ENCODE results near the gene S100A12. TPM values are rescaled to one million over a fixed set of nuclear protein-coding genes. Genes with fewer than 3 reads are reported as not detected.
"Not testable (repeated sequence)": the region's sequence is repeated elsewhere in the genome, so short reads cannot be mapped to it uniquely, and the experiment has no call there.

Gene S100A12
- total RNA-seq, 1 experiment from 2014 or later = not detected

- H3K23me2 ChIP-seq (ENCODE audit: insufficient read length, low read depth, low read length, poor library complexity, severe bottlenecking) = no peaks in the 10 kb centered on the region
- no peaks in the 10 kb centered on the region for H3K4me1 Mint-ChIP-seq
- no peak within 1 kb of the TSS for H3K14ac ChIP-seq (ENCODE audit: insufficient read depth, low read length)
- peaks cover 16% of the 10 kb centered on the region for H3K27me3 Mint-ChIP-seq (ENCODE audit: low read depth)
- no peak within 1 kb of the TSS for H3K23ac ChIP-seq (ENCODE audit: insufficient read length, low read depth, low read length)
- no peak within 1 kb of the TSS for H2BK20ac ChIP-seq (ENCODE audit: low read depth, low read length, poor library complexity, severe bottlenecking)
- no peak for DNase-seq
- H3T11ph ChIP-seq (ENCODE audit: low read length) = no peak within 1 kb of the TSS
- no peaks in the 10 kb centered on the region for H3K79me1 ChIP-seq (ENCODE audit: insufficient read depth, low read depth, low read length, poor library complexity, severe bottlenecking)
- no CpG with 5 or more reads among the region's 6 CpGs for whole genome bisulfite sequencing (ENCODE audit: extremely low coverage, insufficient read length, low lambda C conversion rate)
- no peak within 1 kb of the TSS for H2BK15ac ChIP-seq (ENCODE audit: low read depth, low read length)
- H4K20me1 ChIP-seq (ENCODE audit: control insufficient read depth, insufficient read depth, insufficient read length) = no peaks in the 10 kb centered on the region
- no peak within 1 kb of the TSS for H3K4ac ChIP-seq (ENCODE audit: low read depth, low read length)
- H3K56ac ChIP-seq (ENCODE audit: insufficient read length, low read depth, low read length) = no peak within 1 kb of the TSS
- H4K8ac ChIP-seq (replicated peaks; ENCODE audit: insufficient read length, low read depth, low read length) = no peak within 1 kb of the TSS
- no peak within 1 kb of the TSS for H3K27ac Mint-ChIP-seq
- no peaks in the 10 kb centered on the region for H3K27me3 ChIP-seq (ENCODE audit: insufficient read depth, low read length)
- no peak within 1 kb of the TSS for H3K18ac ChIP-seq (ENCODE audit: insufficient read length, low read depth, low read length)
- H3K36me3 Mint-ChIP-seq (ENCODE audit: insufficient read depth in 1 of 3, low read depth in 3 of 3) = no peaks in the 10 kb centered on the region
- H4K5ac ChIP-seq (ENCODE audit: insufficient read length, low read depth, low read length) = no peak within 1 kb of the TSS
- no peak for TF ChIP-seq CTCF (conservative IDR thresholded peaks at IDR 0.05)
- no peak within 1 kb of the TSS for H4K91ac ChIP-seq (ENCODE audit: insufficient read length, low read depth, low read length)
- H3K4me1 ChIP-seq (ENCODE audit: insufficient read depth, low read length) = no peaks in the 10 kb centered on the region
- H3K9ac ChIP-seq (ENCODE audit: extremely low read depth, insufficient read length, low read length) = no peak within 1 kb of the TSS
- no peak within 1 kb of the TSS for H2AFZ ChIP-seq (ENCODE audit: low read length)
- no peak within 1 kb of the TSS for H3K27ac ChIP-seq (ENCODE audit: insufficient read length, low read depth, low read length)
- no peak within 1 kb of the TSS for H3K4me2 ChIP-seq (ENCODE audit: insufficient read depth, insufficient read length, low read length)
- H2BK5ac ChIP-seq (ENCODE audit: insufficient read length, low read length) = no peak within 1 kb of the TSS
- H3K9me3 Mint-ChIP-seq = peaks cover 5 to 10% of the 10 kb centered on the region in 2 experiments; a peak in 2 of 5 replicates
- no peaks in the 10 kb centered on the region for H3K9me3 ChIP-seq (ENCODE audit: control insufficient read depth, low read depth, low read length)
- no peak within 1 kb of the TSS for H2BK12ac ChIP-seq (ENCODE audit: insufficient read length, low read depth, low read length)
- H3K4me3 Mint-ChIP-seq = no peak within 1 kb of the TSS; a peak in 1 of 5 replicates
- H3K79me2 ChIP-seq (ENCODE audit: insufficient read depth, low read length) = no peaks in the 10 kb centered on the region
- no peak within 1 kb of the TSS for H2BK120ac ChIP-seq (ENCODE audit: low read depth, low read length, poor library complexity, severe bottlenecking)
- no peak within 1 kb of the TSS for H2AK5ac ChIP-seq (ENCODE audit: insufficient read length, low read length)
Observed at GRCh38 chr1:153415850-153416570, 40.6 kb upstream of the S100A12 start, which contains the start of gene S100A7A. S100A7A (plus strand) TSS chr1:153416520; CDS start chr1:153418083, 1,563 bp downstream.

GRCh38 chr1:153413961-153414360 lies 38.5 kb upstream of the S100A12 start:
- H3K56ac ChIP-seq (ENCODE audit: insufficient read length, low read depth, low read length); H3K4me3 Mint-ChIP-seq; H3K9me3 ChIP-seq (ENCODE audit: control insufficient read depth, low read depth, low read length); H3K23me2 ChIP-seq (ENCODE audit: insufficient read length, low read depth, low read length, poor library complexity, severe bottlenecking); H3T11ph ChIP-seq (ENCODE audit: low read length); H3K27ac Mint-ChIP-seq; H3K9ac ChIP-seq (ENCODE audit: extremely low read depth, insufficient read length, low read length); H3K23ac ChIP-seq (ENCODE audit: insufficient read length, low read depth, low read length); H3K36me3 Mint-ChIP-seq (ENCODE audit: insufficient read depth in 1 of 3, low read depth in 3 of 3); H3K79me1 ChIP-seq (ENCODE audit: insufficient read depth, low read depth, low read length, poor library complexity, severe bottlenecking); H3K4ac ChIP-seq (ENCODE audit: low read depth, low read length); H3K4me1 ChIP-seq (ENCODE audit: insufficient read depth, low read length); H4K91ac ChIP-seq (ENCODE audit: insufficient read length, low read depth, low read length); H2AFZ ChIP-seq (ENCODE audit: low read length); H3K79me2 ChIP-seq (ENCODE audit: insufficient read depth, low read length); H3K9me3 Mint-ChIP-seq; H3K18ac ChIP-seq (ENCODE audit: insufficient read length, low read depth, low read length); H2AK5ac ChIP-seq (ENCODE audit: insufficient read length, low read length); H3K27ac ChIP-seq (ENCODE audit: insufficient read length, low read depth, low read length); H2BK120ac ChIP-seq (ENCODE audit: low read depth, low read length, poor library complexity, severe bottlenecking); H4K8ac ChIP-seq (replicated peaks; ENCODE audit: insufficient read length, low read depth, low read length); H2BK15ac ChIP-seq (ENCODE audit: low read depth, low read length); H2BK20ac ChIP-seq (ENCODE audit: low read depth, low read length, poor library complexity, severe bottlenecking); H4K20me1 ChIP-seq (ENCODE audit: control insufficient read depth, insufficient read depth, insufficient read length); H4K5ac ChIP-seq (ENCODE audit: insufficient read length, low read depth, low read length); DNase-seq; H2BK5ac ChIP-seq (ENCODE audit: insufficient read length, low read length); H3K27me3 ChIP-seq (ENCODE audit: insufficient read depth, low read length); H3K14ac ChIP-seq (ENCODE audit: insufficient read depth, low read length); H2BK12ac ChIP-seq (ENCODE audit: insufficient read length, low read depth, low read length); H3K4me2 ChIP-seq (ENCODE audit: insufficient read depth, insufficient read length, low read length); H3K4me1 Mint-ChIP-seq: not testable (repeated sequence)
- H3K27me3 Mint-ChIP-seq (ENCODE audit: low read depth) = peaks cover 23% of the 10 kb centered on the region

Measured in H9 (cell line).